Measurements from ENCODE around the gene PTPN4. TPM values are rescaled to one million over a fixed set of nuclear protein-coding genes. Genes with fewer than 3 reads are reported as not detected.
A peak's percentile ranks its signal among the peaks of the same experiment; 100 is the strongest.

Gene PTPN4
- total and polyA plus RNA-seq, 9 donors, result 3.4 to 45.7 (median 35.2) TPM

- no peaks in the 10 kb centered on the region for H3K9me3 ChIP-seq
- no peak overlapping the region for H3K27ac ChIP-seq
- no peak for DNase-seq
- intact Hi-C loops (cut with DNase I), result loop anchor here in 3 of 4 donors (5.0 to 10.0 kb wide), 5 partner anchors 45 to 355 kb away; no protein-coding TSS in a partner anchor
- TF ChIP-seq EP300 (IDR thresholded peaks at IDR 0.05) (no peak), CTCF (IDR thresholded peaks at IDR 0.05) (no peak), POLR2A (IDR thresholded peaks at IDR 0.05) (no peak)
- peaks cover 2% of the 10 kb centered on the region for H3K4me1 ChIP-seq (ENCODE audit: insufficient read depth)
- 74 to 93% (median 90%) methylated on average over 6 of the region's 6 CpGs for WGBS, 3 donors
- no peak overlapping the region for H3K4me3 ChIP-seq
- H3K27me3 ChIP-seq, result no peaks in the 10 kb centered on the region
- no peaks in the 10 kb centered on the region for H3K36me3 ChIP-seq
Measured at GRCh38 chr2:119819846-119820245, 60.1 kb downstream of the PTPN4 start.

- Histone ChIP-seq H3K27me3 (no peaks in the 10 kb centered on the region), H3K27ac (no peak overlapping the region), H3K36me3 (no peaks in the 10 kb centered on the region), H3K4me1 (ENCODE audit: insufficient read depth) (peaks cover 2% of the 10 kb centered on the region), H3K4me3 (no peak overlapping the region), H3K9me3 (no peaks in the 10 kb centered on the region)
- intact Hi-C loops (cut with DNase I), result loop anchor here in 2 of 4 donors (5.0 to 10.0 kb wide), 4 partner anchors 45 to 355 kb away; no protein-coding TSS in a partner anchor
- TF ChIP-seq POLR2A (IDR thresholded peaks at IDR 0.05), result no peak
- no peak for TF ChIP-seq CTCF (IDR thresholded peaks at IDR 0.05)
- no peak for TF ChIP-seq EP300 (IDR thresholded peaks at IDR 0.05)
- no peak for DNase-seq
Measured at GRCh38 chr2:119820275-119820674, 60.6 kb downstream of the PTPN4 start.

- H3K9me3 ChIP-seq, result no peaks in the 10 kb centered on the region
- H3K4me1 ChIP-seq (ENCODE audit: insufficient read depth), result peaks cover 2% of the 10 kb centered on the region
- no peak for DNase-seq
- intact Hi-C loops (cut with DNase I), result loop anchor here in 2 of 4 donors (5.0 to 10.0 kb wide), 4 partner anchors 46 to 354 kb away; no protein-coding TSS in a partner anchor
- 90 to 94% (median 91%) methylated on average over 2 of the region's 2 CpGs for WGBS, 3 donors
- no peak for TF ChIP-seq POLR2A (IDR thresholded peaks at IDR 0.05)
- TF ChIP-seq EP300 (IDR thresholded peaks at IDR 0.05), result no peak
- TF ChIP-seq CTCF (IDR thresholded peaks at IDR 0.05), result no peak
- H3K4me3 ChIP-seq, result no peak overlapping the region
- H3K36me3 ChIP-seq, result no peaks in the 10 kb centered on the region
- H3K27me3 ChIP-seq, result no peaks in the 10 kb centered on the region
- H3K27ac ChIP-seq, result no peak overlapping the region
Measured at GRCh38 chr2:119821266-119821665, 61.5 kb downstream of the PTPN4 start.

- Histone ChIP-seq H3K27ac (no peak overlapping the region), H3K9me3 (no peaks in the 10 kb centered on the region), H3K4me1 (ENCODE audit: insufficient read depth) (peaks cover 2% of the 10 kb centered on the region), H3K36me3 (no peaks in the 10 kb centered on the region), H3K4me3 (no peak overlapping the region), H3K27me3 (no peaks in the 10 kb centered on the region)
- DNase-seq, result peak in 2 of 5 donors; percentile 35 to 38
- no peak for TF ChIP-seq POLR2A (IDR thresholded peaks at IDR 0.05)
- TF ChIP-seq CTCF (IDR thresholded peaks at IDR 0.05), result peak in 2 of 3 donors; percentile 50 to 59
- no peak for TF ChIP-seq EP300 (IDR thresholded peaks at IDR 0.05)
- intact Hi-C loops (cut with DNase I), result loop anchor here in 2 of 4 donors (5.0 to 10.0 kb wide), 4 partner anchors 49 to 351 kb away; no protein-coding TSS in a partner anchor
- 18 to 33% (median 22%) methylated on average over 7 of the region's 7 CpGs for WGBS, 3 donors
Measured at GRCh38 chr2:119823734-119824334, 64.1 kb downstream of the PTPN4 start.

Data from ovary (tissue), 9 donors.